Measurements from ENCODE around the gene CFAP70. TPM values are rescaled to one million over a fixed set of nuclear protein-coding genes. Genes with fewer than 3 reads are reported as not detected.
A peak's percentile ranks its signal among the peaks of the same experiment; 100 is the strongest.

The CFAP70 gene
- total RNA-seq, 1 donor from 2014 or later = 1.6 TPM

GRCh38 chr10:73246646-73247508 lies 111.8 kb downstream of the CFAP70 start, which contains the start of gene DNAJC9:
Gene DNAJC9, minus strand, starts transcription at chr10:73247255. Its CDS starts 66 bp downstream, at chr10:73247189.
- Histone ChIP-seq H3K36me3 (ENCODE audit: control insufficient read depth in 3 of 3, insufficient read depth in 3 of 3, low read length in 3 of 3) (peaks cover 6 to 42% (median 38%) of the 10 kb centered on the region in 3 donors), H3K27me3 (ENCODE audit: control insufficient read depth in 3 of 3, insufficient read depth in 3 of 3, low read length in 3 of 3) (no peaks in the 10 kb centered on the region), H3K4me3 (ENCODE audit: low read length in 3 of 3) (peak within 1 kb of the TSS; percentile 86 to 94 (median 86)), H3K9me3 (ENCODE audit: control insufficient read depth in 3 of 3, low read length in 3 of 3) (no peaks in the 10 kb centered on the region), H3K27ac (ENCODE audit: low read depth, low read length) (peak within 1 kb of the TSS; percentile 85), H3K4me1 (ENCODE audit: control insufficient read depth in 3 of 3, insufficient read depth in 3 of 3, low read length in 3 of 3) (peaks cover 20 to 42% (median 30%) of the 10 kb centered on the region in 3 donors), H3K9ac (ENCODE audit: low read depth in 1 of 3, low read length in 3 of 3) (peak within 1 kb of the TSS; percentile 73 to 86 (median 86))

- Histone ChIP-seq H3K9ac (ENCODE audit: low read depth in 1 of 3, low read length in 3 of 3) (peak overlapping the region; percentile 73 to 86 (median 86)), H3K9me3 (ENCODE audit: control insufficient read depth in 3 of 3, low read length in 3 of 3) (no peaks in the 10 kb centered on the region), H3K27ac (ENCODE audit: low read depth, low read length) (peak overlapping the region; percentile 85), H3K36me3 (ENCODE audit: control insufficient read depth in 3 of 3, insufficient read depth in 3 of 3, low read length in 3 of 3) (peaks cover 9 to 42% (median 39%) of the 10 kb centered on the region in 3 donors), H3K27me3 (ENCODE audit: control insufficient read depth in 3 of 3, insufficient read depth in 3 of 3, low read length in 3 of 3) (no peaks in the 10 kb centered on the region), H3K4me3 (ENCODE audit: low read length in 3 of 3) (peak overlapping the region; percentile 86 to 94 (median 86)), H3K4me1 (ENCODE audit: control insufficient read depth in 3 of 3, insufficient read depth in 3 of 3, low read length in 3 of 3) (peaks cover 15 to 36% (median 24%) of the 10 kb centered on the region in 3 donors)
Observed at GRCh38 chr10:73246322-73246645, 112.4 kb downstream of the CFAP70 start.

GRCh38 chr10:73244866-73245477 lies 113.7 kb downstream of the CFAP70 start:
- Histone ChIP-seq H3K9ac (ENCODE audit: low read depth in 1 of 3, low read length in 3 of 3) (no peak overlapping the region), H3K4me3 (ENCODE audit: low read length in 3 of 3) (no peak overlapping the region)

GRCh38 chr10:73239908-73240307 lies 118.8 kb downstream of the CFAP70 start:
- Histone ChIP-seq H3K27me3 (ENCODE audit: control insufficient read depth in 3 of 3, insufficient read depth in 3 of 3, low read length in 3 of 3) (no peaks in the 10 kb centered on the region), H3K27ac (ENCODE audit: low read depth, low read length) (no peak overlapping the region), H3K9me3 (ENCODE audit: control insufficient read depth in 3 of 3, low read length in 3 of 3) (no peaks in the 10 kb centered on the region), H3K36me3 (ENCODE audit: control insufficient read depth in 3 of 3, insufficient read depth in 3 of 3, low read length in 3 of 3) (peaks cover 11 to 50% (median 42%) of the 10 kb centered on the region in 3 donors), H3K4me1 (ENCODE audit: control insufficient read depth in 3 of 3, insufficient read depth in 3 of 3, low read length in 3 of 3) (peaks cover 0 to 3% (median 0%) of the 10 kb centered on the region in 3 donors), H3K4me3 (ENCODE audit: low read length in 3 of 3) (no peak overlapping the region), H3K9ac (ENCODE audit: low read depth in 1 of 3, low read length in 3 of 3) (no peak overlapping the region)

More at GRCh38 chr10:73244866-73245477, 113.7 kb downstream of the CFAP70 start:
- H3K36me3 ChIP-seq (ENCODE audit: control insufficient read depth in 3 of 3, insufficient read depth in 3 of 3, low read length in 3 of 3) = peaks cover 9 to 44% (median 39%) of the 10 kb centered on the region in 3 donors
- H3K9me3 ChIP-seq (ENCODE audit: control insufficient read depth in 3 of 3, low read length in 3 of 3) = no peaks in the 10 kb centered on the region
- no peak overlapping the region for H3K27ac ChIP-seq (ENCODE audit: low read depth, low read length)
- no peaks in the 10 kb centered on the region for H3K27me3 ChIP-seq (ENCODE audit: control insufficient read depth in 3 of 3, insufficient read depth in 3 of 3, low read length in 3 of 3)
- peaks cover 15 to 28% (median 17%) of the 10 kb centered on the region in 3 donors for H3K4me1 ChIP-seq (ENCODE audit: control insufficient read depth in 3 of 3, insufficient read depth in 3 of 3, low read length in 3 of 3)

DNA sequence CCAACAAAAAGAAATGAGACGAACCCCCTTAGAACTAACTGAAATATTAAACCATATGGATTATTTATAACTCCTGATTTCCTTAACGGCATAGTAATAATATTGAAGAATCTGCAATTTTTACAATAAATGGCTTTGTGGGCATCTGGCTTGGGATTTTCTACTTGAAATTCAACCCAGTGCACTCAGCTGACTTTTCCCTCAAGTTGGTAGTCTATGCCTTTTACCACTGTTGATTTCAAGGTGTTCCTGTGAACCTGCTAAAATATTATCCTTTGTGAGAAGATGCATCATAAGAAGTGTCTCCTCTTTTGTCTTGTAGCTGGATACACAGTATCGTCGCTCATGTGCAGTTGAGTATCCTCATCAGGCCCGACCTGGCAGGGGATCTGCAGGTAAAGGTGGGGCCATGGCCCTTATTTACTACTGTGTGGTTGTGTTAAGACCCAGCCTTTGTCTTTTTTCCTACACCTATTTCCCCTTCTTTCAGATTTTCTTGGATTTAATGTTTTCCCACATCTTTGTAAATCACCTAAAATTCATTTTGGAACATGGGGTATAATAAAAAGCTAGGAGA lies 119.6 kb downstream of the CFAP70 start:
- H3K9ac ChIP-seq (ENCODE audit: low read depth in 1 of 3, low read length in 3 of 3) = no peak overlapping the region
- no peak overlapping the region for H3K4me3 ChIP-seq (ENCODE audit: low read length in 3 of 3)
- H3K36me3 ChIP-seq (ENCODE audit: control insufficient read depth in 3 of 3, insufficient read depth in 3 of 3, low read length in 3 of 3) = peaks cover 12 to 54% (median 38%) of the 10 kb centered on the region in 3 donors
- no peaks in the 10 kb centered on the region for H3K4me1 ChIP-seq (ENCODE audit: control insufficient read depth in 3 of 3, insufficient read depth in 3 of 3, low read length in 3 of 3)
- H3K27me3 ChIP-seq (ENCODE audit: control insufficient read depth in 3 of 3, insufficient read depth in 3 of 3, low read length in 3 of 3) = no peaks in the 10 kb centered on the region
- no peaks in the 10 kb centered on the region for H3K9me3 ChIP-seq (ENCODE audit: control insufficient read depth in 3 of 3, low read length in 3 of 3)
- no peak overlapping the region for H3K27ac ChIP-seq (ENCODE audit: low read depth, low read length)

DNA sequence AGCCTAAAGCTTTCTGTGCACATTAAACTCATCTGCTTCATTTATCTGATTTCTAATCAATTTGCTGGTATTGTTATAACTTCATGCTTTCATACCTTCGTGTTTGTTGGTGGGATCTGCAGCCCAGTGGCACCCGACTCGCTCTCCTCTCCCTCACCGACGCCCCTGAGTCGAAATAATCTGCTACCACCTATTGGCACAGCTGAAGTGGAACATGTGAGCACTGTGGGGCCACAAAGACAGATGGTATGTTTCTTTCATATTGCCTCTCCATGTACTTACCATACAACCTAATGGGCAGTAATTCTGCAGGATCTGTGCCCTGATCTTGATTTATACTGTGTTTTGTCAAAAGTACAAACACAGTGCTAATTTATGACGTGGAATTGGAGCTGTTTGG lies 124.0 kb downstream of the CFAP70 start:
- H3K36me3 ChIP-seq (ENCODE audit: control insufficient read depth in 3 of 3, insufficient read depth in 3 of 3, low read length in 3 of 3) = peaks cover 5 to 34% (median 19%) of the 10 kb centered on the region in 3 donors
- H3K4me3 ChIP-seq (ENCODE audit: low read length in 3 of 3) = no peak overlapping the region
- peaks cover 0 to 2% (median 2%) of the 10 kb centered on the region in 3 donors for H3K4me1 ChIP-seq (ENCODE audit: control insufficient read depth in 3 of 3, insufficient read depth in 3 of 3, low read length in 3 of 3)
- no peaks in the 10 kb centered on the region for H3K27me3 ChIP-seq (ENCODE audit: control insufficient read depth in 3 of 3, insufficient read depth in 3 of 3, low read length in 3 of 3)
- H3K9ac ChIP-seq (ENCODE audit: low read depth in 1 of 3, low read length in 3 of 3) = no peak overlapping the region
- H3K27ac ChIP-seq (ENCODE audit: low read depth, low read length) = no peak overlapping the region
- H3K9me3 ChIP-seq (ENCODE audit: control insufficient read depth in 3 of 3, low read length in 3 of 3) = no peaks in the 10 kb centered on the region

- Histone ChIP-seq H3K9me3 (ENCODE audit: control insufficient read depth in 3 of 3, low read length in 3 of 3) (no peaks in the 10 kb centered on the region), H3K4me3 (ENCODE audit: low read length in 3 of 3) (no peak overlapping the region), H3K36me3 (ENCODE audit: control insufficient read depth in 3 of 3, insufficient read depth in 3 of 3, low read length in 3 of 3) (peaks cover 5 to 26% (median 15%) of the 10 kb centered on the region in 3 donors), H3K9ac (ENCODE audit: low read depth in 1 of 3, low read length in 3 of 3) (no peak overlapping the region), H3K4me1 (ENCODE audit: control insufficient read depth in 3 of 3, insufficient read depth in 3 of 3, low read length in 3 of 3) (peaks cover 3 to 7% (median 3%) of the 10 kb centered on the region in 3 donors), H3K27me3 (ENCODE audit: control insufficient read depth in 3 of 3, insufficient read depth in 3 of 3, low read length in 3 of 3) (no peaks in the 10 kb centered on the region), H3K27ac (ENCODE audit: low read depth, low read length) (peak overlapping the region; percentile 38)
Observed at GRCh38 chr10:73233883-73234282, 124.8 kb downstream of the CFAP70 start.

GRCh38 chr10:73232887-73233286 lies 125.8 kb downstream of the CFAP70 start:
- peaks cover 5 to 26% (median 17%) of the 10 kb centered on the region in 3 donors for H3K36me3 ChIP-seq (ENCODE audit: control insufficient read depth in 3 of 3, insufficient read depth in 3 of 3, low read length in 3 of 3)
- no peaks in the 10 kb centered on the region for H3K27me3 ChIP-seq (ENCODE audit: control insufficient read depth in 3 of 3, insufficient read depth in 3 of 3, low read length in 3 of 3)
- no peak overlapping the region for H3K9ac ChIP-seq (ENCODE audit: low read depth in 1 of 3, low read length in 3 of 3)
- peaks cover 3 to 7% (median 3%) of the 10 kb centered on the region in 3 donors for H3K4me1 ChIP-seq (ENCODE audit: control insufficient read depth in 3 of 3, insufficient read depth in 3 of 3, low read length in 3 of 3)
- no peaks in the 10 kb centered on the region for H3K9me3 ChIP-seq (ENCODE audit: control insufficient read depth in 3 of 3, low read length in 3 of 3)
- no peak overlapping the region for H3K27ac ChIP-seq (ENCODE audit: low read depth, low read length)
- no peak overlapping the region for H3K4me3 ChIP-seq (ENCODE audit: low read length in 3 of 3)

- no peaks in the 10 kb centered on the region for H3K9me3 ChIP-seq (ENCODE audit: control insufficient read depth in 3 of 3, low read length in 3 of 3)
- no peaks in the 10 kb centered on the region for H3K27me3 ChIP-seq (ENCODE audit: control insufficient read depth in 3 of 3, insufficient read depth in 3 of 3, low read length in 3 of 3)
- H3K4me3 ChIP-seq (ENCODE audit: low read length in 3 of 3) = no peak overlapping the region
- H3K4me1 ChIP-seq (ENCODE audit: control insufficient read depth in 3 of 3, insufficient read depth in 3 of 3, low read length in 3 of 3) = peaks cover 3 to 10% (median 7%) of the 10 kb centered on the region in 3 donors
- peaks cover 0 to 12% (median 9%) of the 10 kb centered on the region in 3 donors for H3K36me3 ChIP-seq (ENCODE audit: control insufficient read depth in 3 of 3, insufficient read depth in 3 of 3, low read length in 3 of 3)
- no peak overlapping the region for H3K9ac ChIP-seq (ENCODE audit: low read depth in 1 of 3, low read length in 3 of 3)
- no peak overlapping the region for H3K27ac ChIP-seq (ENCODE audit: low read depth, low read length)
Observed at GRCh38 chr10:73229567-73229966, 129.1 kb downstream of the CFAP70 start.
